Ovary (tissue), 9 donors: Measurements from ENCODE around the gene KIF26A. TPM values are rescaled to one million over a fixed set of nuclear protein-coding genes. Genes with fewer than 3 reads are reported as not detected.

Source experiments
- DNase-seq, 5 donors: peaks; one replicate each; pipeline ENCODE4 v3.0.0-alpha.2; 2019 to 2020
- H3K27ac ChIP-seq, 2 donors: fragments of 200-600 bp; one replicate each; pipeline versions ENCODE4 v1.5.1 to v1.8.0; 2019 to 2022
- H3K27me3 ChIP-seq: fragments of 200-600 bp; one replicate; pipeline ENCODE4 v1.8.0; 2022
- H3K36me3 ChIP-seq: fragments of 200-600 bp; sonication (generic); one replicate; pipeline ENCODE4 v1.5.1; 2019
- H3K4me1 ChIP-seq: one replicate; pipeline ENCODE4 v1.8.1; 2013; ENCODE audit warnings: mild to moderate bottlenecking, moderate library complexity; ENCODE audit not compliant: insufficient read depth
- H3K4me3 ChIP-seq: fragments of 200-600 bp; sonication (generic); one replicate; pipeline ENCODE4 v1.5.1; 2017
- H3K9me3 ChIP-seq, 2 donors: fragments of 200-600 bp in 1 of 2; sonication (generic) in 1 of 2; one replicate each; pipeline versions ENCODE4 v1.5.1 to v1.8.1; 2013 to 2019; ENCODE audit warnings: mild to moderate bottlenecking in 1 of 2, moderate library complexity in 1 of 2
- CTCF ChIP-seq, 3 donors: fragments of 450-650 bp in 2 of 3; fragments of 200-600 bp in 1 of 3; IDR thresholded peaks; one replicate each; pipeline versions ENCODE4 v1.5.1 to v1.8.0; 2016 to 2022; ENCODE audit warnings: antibody characterized with exemption in 3 of 3, mild to moderate bottlenecking in 1 of 3
- EP300 ChIP-seq: sonication (generic); formaldehyde crosslinking; IDR thresholded peaks from one replicate; pipeline ENCODE4 v1.6.1; 2017; ENCODE audit warnings: antibody characterized with exemption
- POLR2A ChIP-seq: fragments of 450-650 bp; IDR thresholded peaks from one replicate; pipeline ENCODE4 v1.6.1; 2017; ENCODE audit warnings: antibody characterized with exemption, mild to moderate bottlenecking, moderate library complexity
- WGBS, 3 donors: extraction: QIAGEN DNeasy Blood & Tissue Kit in 1 of 3; methylation state at CpG; one replicate each; pipeline versions ENCODE4 v1.1.5 to v1.1.7; 2013 to 2017; 5-methylcytosine and 5-hydroxymethylcytosine counted together
- intact Hi-C, 4 donors: fragments of 100-400 bp; cut with DNase I; formaldehyde crosslinking; loops; one replicate each; pipeline versions ENCODE4 v1.11.0 to v1.15.1; 2022 to 2023
- polyA plus RNA-seq, 2 donors: library from polyadenylated mRNA; stranded (reverse); fragments of 200-250 nt in 1 of 2; fragments of 350-450 nt in 1 of 2; fragmentation: Illumina TruSeq in 1 of 2; extraction: RNeasy Lipid Tissue Mini Kit (QIAGEN cat#74804) in 1 of 2; gene quantifications; one replicate each; pipeline ENCODE4 v1.2.3, GENCODE V29; 2013 to 2014
- total RNA-seq, 7 donors: library from RNA; depleted of rRNA in 2 of 7; stranded (reverse); fragments of >200 nt in 2 of 7; fragmentation: NEBNext Ultra II Directional in 3 of 7; extraction: Animal tissue kit (Norgen Biotek cat#: 25700) in 3 of 7; gene quantifications; one replicate each; pipeline versions ENCODE4 v1.1.0 to v1.2.4, GENCODE V29; 2016 to 2023
- donor health status: DM: no; HTN: no; CAD: no; lungs with moderate emphysema.
- donor health status: DM: no; HTN: no; CAD: no.
- donor health status: Bipolar disorder and iron deficiency.
- donor health status: DM: yes; HTN: yes; CAD: no.
- donor health status: DM: no; HTN: no; CAD: no.
- donor health status: DM: yes; HTN: yes; CAD: no.

KIF26A gene
- total and polyA plus RNA-seq, 9 donors: 0.32 to 16.8 (median 5.8) TPM

- no peaks in the 10 kb centered on the region for H3K36me3 ChIP-seq
- H3K9me3 ChIP-seq: no peaks in the 10 kb centered on the region
- no peak for TF ChIP-seq EP300
- no peak for TF ChIP-seq CTCF (IDR thresholded peaks at IDR 0.05)
- no peak for TF ChIP-seq POLR2A
- intact Hi-C loops: no loop called here
- peaks cover 2% of the 10 kb centered on the region for H3K4me1 ChIP-seq
- H3K4me3 ChIP-seq: peak overlapping the region; percentile 36
- DNase-seq: peak; percentile 15 to 41 (median 28)
- WGBS, 3 donors: 6 to 12% (median 11%) methylated on average over 17 to 19 of the region's 19 CpGs
- H3K27ac ChIP-seq: no peak overlapping the region
- peaks cover 8% of the 10 kb centered on the region for H3K27me3 ChIP-seq
These were observed 22.1 kb upstream of the KIF26A start for GRCh38 chr14:104116288-104116755.

GRCh38 chr14:104116756-104117340 is 21.5 kb upstream of the KIF26A start:
- Histone ChIP-seq H3K27me3 (peaks cover 8% of the 10 kb centered on the region), H3K36me3 (no peaks in the 10 kb centered on the region), H3K9me3 (no peaks in the 10 kb centered on the region), H3K4me3 (peak overlapping the region; percentile 36), H3K27ac (no peak overlapping the region), H3K4me1 (peaks cover 2% of the 10 kb centered on the region)
- peak in 4 of 5 donors; percentile 7 to 40 (median 24) for DNase-seq
- 0 to 2% (median 0%) methylated on average over 61 to 83 of the region's 83 CpGs for WGBS, 3 donors
- TF ChIP-seq POLR2A (no peak), EP300 (no peak), CTCF (IDR thresholded peaks at IDR 0.05) (no peak)
- intact Hi-C loops: no loop called here

GRCh38 chr14:104117341-104118005 is 20.9 kb upstream of the KIF26A start:
- TF ChIP-seq EP300 (no peak), CTCF (IDR thresholded peaks at IDR 0.05) (no peak), POLR2A (no peak)
- no peak overlapping the region for H3K27ac ChIP-seq
- H3K4me1 ChIP-seq: peaks cover 2% of the 10 kb centered on the region
- H3K36me3 ChIP-seq: no peaks in the 10 kb centered on the region
- H3K27me3 ChIP-seq: peaks cover 8% of the 10 kb centered on the region
- WGBS, 3 donors: 2 to 4% (median 3%) methylated on average over 54 to 71 of the region's 71 CpGs
- no peak overlapping the region for H3K4me3 ChIP-seq
- H3K9me3 ChIP-seq: no peaks in the 10 kb centered on the region
- DNase-seq: peak in 4 of 5 donors; percentile 7 to 31 (median 22)
- intact Hi-C loops: no loop called here

- no peaks in the 10 kb centered on the region for H3K36me3 ChIP-seq
- H3K4me1 ChIP-seq: peaks cover 2% of the 10 kb centered on the region
- H3K9me3 ChIP-seq: no peaks in the 10 kb centered on the region
- peaks cover 8% of the 10 kb centered on the region for H3K27me3 ChIP-seq
- DNase-seq: peak in 2 of 5 donors; percentile 11 to 13
- no peak overlapping the region for H3K4me3 ChIP-seq
- WGBS, 3 donors: 58 to 64% (median 59%) methylated on average over 30 of the region's 30 CpGs
- no peak overlapping the region for H3K27ac ChIP-seq
- no peak for TF ChIP-seq CTCF (IDR thresholded peaks at IDR 0.05)
- TF ChIP-seq EP300: no peak
- TF ChIP-seq POLR2A: no peak
- intact Hi-C loops: no loop called here
These were observed 20.2 kb upstream of the KIF26A start for GRCh38 chr14:104118006-104118844.
